Stomach (tissue), 4 donors: ENCODE measurements around the gene SH3GL1.

Source experiments
- EP300 ChIP-seq: sonication (generic); formaldehyde crosslinking; IDR thresholded peaks from one replicate; pipeline ENCODE4 v1.6.1; 2017; ENCODE audit warnings: antibody characterized with exemption
- TF ChIP-seq, protein P1 (sequence below), 7 experiments: fragments of 450-650 bp in 4 of 7; fragments of 200-600 bp in 3 of 7; sonication (generic) in 3 of 7; IDR thresholded peaks; one replicate each; pipeline ENCODE4 v1.5.1; 2016 to 2019; ENCODE audit warnings: antibody characterized with exemption in 7 of 7, control low read depth in 2 of 7, mild to moderate bottlenecking in 1 of 7

DNA sequence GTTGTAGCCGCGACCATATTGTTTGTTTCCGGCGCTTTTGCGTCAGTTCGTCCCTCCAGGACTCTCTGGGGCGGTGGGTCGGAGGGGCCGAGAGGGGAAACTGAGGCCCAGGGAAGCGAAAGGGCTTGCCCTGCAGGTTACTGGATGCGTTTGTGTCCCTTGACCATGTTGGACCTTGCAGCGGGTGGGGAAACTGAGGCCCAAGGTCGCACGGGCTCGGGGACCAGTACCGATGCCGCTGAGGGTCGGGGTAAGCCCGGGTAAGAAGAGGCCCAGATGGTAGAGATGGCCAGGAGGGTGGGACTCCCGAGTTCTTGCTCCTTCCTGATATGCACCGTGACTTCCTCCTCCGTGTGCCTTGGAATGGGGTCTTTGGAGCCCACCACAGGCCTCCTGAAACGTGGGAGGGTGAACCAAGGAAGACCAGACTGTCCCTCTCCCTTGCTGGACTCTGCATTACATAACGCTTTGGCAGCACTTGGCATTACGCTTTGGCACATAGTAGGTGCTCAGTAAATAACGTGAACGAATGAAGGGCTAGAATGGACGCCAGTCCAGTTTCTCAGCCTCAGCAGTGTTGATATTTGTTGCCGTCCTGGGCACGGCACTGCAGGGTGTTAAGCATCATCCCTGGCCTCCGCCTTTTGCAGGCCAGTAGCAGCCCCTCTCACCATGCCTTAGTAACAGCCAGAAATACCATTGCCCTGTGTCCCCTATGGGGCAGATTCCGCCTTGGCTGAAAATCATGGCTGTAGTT, 2.8 kb upstream of the SH3GL1 start:
- TF ChIP-seq, protein P1, sequence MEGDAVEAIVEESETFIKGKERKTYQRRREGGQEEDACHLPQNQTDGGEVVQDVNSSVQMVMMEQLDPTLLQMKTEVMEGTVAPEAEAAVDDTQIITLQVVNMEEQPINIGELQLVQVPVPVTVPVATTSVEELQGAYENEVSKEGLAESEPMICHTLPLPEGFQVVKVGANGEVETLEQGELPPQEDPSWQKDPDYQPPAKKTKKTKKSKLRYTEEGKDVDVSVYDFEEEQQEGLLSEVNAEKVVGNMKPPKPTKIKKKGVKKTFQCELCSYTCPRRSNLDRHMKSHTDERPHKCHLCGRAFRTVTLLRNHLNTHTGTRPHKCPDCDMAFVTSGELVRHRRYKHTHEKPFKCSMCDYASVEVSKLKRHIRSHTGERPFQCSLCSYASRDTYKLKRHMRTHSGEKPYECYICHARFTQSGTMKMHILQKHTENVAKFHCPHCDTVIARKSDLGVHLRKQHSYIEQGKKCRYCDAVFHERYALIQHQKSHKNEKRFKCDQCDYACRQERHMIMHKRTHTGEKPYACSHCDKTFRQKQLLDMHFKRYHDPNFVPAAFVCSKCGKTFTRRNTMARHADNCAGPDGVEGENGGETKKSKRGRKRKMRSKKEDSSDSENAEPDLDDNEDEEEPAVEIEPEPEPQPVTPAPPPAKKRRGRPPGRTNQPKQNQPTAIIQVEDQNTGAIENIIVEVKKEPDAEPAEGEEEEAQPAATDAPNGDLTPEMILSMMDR (IDR thresholded peaks at IDR 0.05), result no peak
- TF ChIP-seq EP300, result no peak
